NCI-H2227 (cell line): Measurements from ENCODE around the gene TANC1.

Source experiments
- DNase-seq: peaks from one replicate; lab custom pipeline; 2025; ENCODE audit not compliant: unreplicated experiment; lab: John Stamatoyannopoulos, UW

Gene TANC1

DNA sequence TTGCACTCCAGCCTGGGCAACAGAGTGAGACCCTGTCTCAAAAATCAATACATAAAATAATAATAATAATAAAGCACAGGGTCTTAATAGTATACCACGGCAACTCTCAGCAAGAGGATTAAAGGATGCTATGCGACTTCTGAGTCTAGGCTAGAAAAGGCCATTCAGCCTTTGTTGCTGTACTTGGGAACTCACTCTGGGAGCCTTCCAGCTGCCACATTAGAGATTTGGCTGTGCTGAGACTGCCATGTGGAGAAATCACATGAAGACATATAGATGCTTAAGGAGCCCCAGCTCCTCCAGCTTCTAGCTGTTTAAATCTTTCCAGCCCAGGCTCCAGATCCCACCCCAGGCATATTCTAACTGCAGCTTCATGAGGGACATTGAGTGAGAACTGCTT, 8.2 kb upstream of the TANC1 start:
- DNase-seq, result no peak

DNA sequence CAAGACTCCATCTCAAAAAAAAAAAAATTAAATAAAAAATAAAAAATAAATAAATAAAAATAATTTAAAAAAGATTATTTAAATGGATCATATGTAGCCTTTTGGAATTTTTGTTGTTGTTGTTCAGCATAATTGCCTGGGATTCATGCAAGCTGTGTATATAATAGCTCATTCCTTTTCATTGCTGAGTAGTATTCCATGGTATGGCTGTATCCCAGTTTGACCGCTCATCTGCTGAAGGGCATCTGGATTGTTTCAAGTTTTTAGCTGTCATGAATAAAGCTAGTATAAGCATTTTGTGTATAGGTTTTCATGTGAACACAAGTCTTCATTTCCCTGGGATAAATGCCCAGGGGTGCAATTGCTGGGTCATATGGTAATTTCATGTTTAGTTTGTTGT, 6.4 kb upstream of the TANC1 start:
- DNase-seq, result no peak

DNA sequence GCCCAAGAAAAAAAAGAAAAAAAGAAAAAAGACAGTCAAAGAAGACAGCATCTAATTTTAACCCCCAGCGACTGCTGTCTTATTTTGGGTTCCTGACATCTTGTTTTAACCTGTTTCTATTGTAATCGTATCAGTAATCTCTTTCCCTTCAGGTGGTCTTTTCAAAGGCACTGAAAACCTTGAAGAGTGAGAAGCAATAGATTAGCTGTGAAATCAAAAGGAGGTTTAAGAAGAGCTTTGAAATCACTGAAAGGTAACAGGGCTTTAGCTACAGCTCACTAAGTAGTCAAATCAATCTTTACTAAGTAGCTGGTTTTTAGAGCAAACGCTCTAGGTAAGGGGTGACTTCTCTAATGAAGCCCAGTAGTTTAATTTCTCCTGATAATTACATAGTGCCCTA, 5.4 kb upstream of the TANC1 start:
- DNase-seq, result no peak

DNA sequence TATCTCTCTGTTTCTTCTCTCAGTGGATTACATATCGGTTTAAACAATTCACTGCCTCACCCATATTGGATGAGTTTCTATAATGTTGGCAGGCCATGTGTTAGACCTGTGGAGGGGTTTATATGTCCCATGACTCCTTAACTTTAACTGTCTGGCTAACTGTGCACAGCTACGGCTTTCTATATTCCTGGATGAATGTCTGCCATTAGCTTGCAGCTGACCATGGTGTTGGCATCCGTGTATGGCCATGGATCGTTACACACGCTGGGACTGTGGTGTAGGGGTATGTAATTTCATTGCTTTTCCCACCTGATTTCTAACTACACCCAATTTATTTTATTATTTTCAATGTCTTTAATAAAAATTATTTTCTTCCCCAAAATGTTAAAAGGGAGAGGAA, 3.3 kb upstream of the TANC1 start:
- no peak for DNase-seq

DNA sequence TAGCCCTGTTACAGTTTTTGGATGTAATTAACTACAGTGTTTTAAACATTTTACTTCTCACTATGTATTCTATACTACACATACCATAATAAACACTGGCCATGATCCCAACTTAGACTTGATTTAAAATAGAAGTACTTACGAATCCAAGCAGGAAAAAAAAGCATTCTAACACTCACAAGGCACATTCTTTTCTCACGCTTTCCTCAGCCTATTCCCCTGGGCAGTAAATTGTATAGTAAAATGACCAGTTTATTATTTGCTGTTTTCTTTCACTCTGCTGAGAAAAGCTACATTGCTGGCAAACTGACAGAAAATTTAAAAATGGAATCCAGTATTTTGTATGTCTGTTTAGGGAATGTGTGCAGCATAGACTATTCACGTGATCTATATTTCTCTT, 2.8 kb upstream of the TANC1 start:
- DNase-seq, result no peak

DNA sequence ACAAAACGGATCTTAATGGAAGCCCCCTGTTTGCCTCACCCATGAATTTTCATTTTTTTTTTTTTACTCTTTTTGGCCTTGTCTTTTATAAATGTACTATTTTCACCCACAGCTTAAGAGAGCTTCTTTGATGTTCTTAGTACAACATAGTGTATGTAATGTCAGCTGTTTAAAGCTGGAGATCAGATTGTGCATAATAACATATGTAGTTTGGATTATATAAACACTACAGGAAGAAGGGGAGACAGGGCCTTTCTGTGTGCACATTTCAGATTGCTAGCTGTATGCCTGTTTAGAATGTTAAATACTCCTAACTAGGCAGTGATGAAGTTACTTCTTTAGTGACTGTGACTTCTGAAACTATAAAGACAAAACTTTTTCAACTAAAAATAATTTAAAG, 2.1 kb upstream of the TANC1 start:
- no peak for DNase-seq

DNA sequence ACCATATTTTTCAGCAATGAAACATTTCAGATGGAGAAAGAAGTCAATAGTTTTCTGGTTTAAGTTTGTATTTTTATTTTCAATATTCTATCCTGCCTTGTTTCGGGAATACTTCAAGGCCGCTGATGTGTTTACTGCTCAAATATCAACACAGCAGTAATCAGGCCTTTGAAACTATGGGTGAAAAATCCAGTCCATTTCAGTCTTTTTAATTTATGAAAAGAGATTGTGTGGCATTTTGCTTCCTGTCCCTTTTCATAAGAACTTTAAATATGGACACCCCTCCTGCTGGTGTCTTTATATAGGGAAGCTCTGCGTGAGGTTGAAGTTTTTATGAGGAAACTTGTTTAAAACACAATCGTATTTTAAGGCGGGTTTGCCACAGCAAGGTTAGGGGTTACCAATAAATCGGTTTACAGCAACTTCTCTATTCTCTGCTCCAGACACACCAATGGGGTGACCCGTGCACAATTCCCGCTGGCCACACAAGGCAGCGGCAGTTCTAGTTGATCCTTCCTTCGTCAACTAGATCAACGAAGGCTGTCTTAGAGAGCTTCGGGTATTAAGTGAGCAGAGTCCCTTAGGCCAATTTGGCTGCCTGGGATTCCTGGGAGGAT, 1.2 kb upstream of the TANC1 start:
- DNase-seq, result no peak

DNA sequence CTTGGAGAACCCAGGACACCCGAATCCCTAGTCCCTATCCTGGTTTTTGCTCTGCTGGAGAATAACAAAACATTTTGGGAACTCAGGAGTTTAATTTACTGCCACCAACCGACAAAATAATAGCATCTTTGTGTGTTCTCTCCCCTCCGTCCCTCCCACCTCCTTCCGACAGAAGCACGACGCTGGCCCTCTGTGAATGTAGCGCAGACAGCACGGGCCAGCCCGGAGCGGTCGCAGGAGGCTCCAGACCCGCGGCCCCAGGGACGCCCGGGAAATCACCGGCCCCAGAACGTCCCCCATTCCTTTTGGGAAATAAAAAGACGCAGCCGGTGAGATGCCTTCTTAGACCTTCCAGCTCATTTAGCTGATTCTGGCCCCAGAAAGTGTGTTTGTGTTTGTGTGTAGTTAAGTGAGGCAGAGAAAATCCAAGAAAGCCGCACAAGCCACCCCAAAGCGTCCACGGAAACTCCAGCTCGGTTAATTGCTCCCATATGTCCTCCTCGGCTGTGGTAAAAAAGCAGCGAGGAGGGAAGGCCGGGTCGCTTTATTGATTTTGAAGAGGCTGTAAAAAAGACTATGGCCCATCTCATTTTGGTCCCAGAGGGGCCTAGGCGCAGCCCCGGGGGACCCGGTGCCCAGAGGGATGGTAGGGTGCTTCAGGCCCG, 577 bp upstream of the TANC1 start:
- peak; percentile 70 for DNase-seq

DNA sequence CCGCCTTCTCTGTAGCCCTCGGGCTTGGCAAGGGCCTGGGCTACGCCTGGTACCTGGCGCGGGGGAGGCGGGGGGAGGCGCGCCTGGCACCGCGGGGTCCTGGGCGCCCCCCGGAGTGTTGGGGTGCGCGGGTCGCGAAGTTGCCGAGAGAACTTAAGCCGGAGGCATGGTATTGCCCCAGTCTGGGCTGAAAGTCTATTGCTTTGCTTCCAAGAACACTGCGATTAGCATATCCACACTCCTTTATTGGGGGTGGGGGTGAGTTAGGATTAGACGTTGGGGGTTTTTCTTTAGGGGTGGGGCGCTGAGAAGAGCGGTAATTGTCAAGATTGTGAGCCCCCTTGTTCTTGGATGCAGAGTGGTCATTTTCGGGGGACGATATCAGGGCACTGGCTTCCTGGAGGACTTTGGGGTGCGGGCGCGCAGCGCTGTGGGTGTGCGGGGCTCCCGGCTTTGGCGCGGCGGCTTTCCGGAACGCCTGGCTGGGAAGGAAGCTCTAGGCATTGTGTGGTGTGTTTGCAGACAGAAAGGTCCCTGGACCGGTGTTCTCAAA, 798 bp downstream of the TANC1 start:
- DNase-seq, result no peak

DNA sequence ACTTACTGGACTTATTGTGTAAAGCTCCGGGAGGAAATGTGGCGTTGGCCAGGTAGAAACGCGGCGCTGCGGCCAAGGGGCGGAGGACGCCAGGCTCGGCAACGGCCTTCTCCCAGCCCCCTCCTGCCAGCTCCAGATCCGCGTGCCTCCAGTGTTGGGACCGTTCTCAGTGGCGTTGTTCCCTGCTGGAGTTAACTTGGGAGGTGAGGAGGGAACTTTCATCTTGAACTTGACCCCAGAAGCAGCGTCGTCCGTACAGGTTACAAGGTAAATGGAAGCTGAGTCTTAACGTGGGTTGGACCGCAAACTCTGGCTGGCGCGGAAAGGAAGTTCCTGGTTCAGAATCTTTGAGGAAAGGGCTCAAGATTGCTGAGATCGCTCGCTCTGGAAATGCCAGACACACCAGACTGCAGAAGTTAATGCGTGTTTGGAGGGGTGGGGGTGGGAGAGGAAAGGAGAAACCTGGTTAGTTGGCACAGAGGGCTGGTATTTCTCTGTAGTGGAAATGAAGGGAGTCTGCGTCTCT, 1.3 kb downstream of the TANC1 start:
- peak; percentile 38 for DNase-seq

DNA sequence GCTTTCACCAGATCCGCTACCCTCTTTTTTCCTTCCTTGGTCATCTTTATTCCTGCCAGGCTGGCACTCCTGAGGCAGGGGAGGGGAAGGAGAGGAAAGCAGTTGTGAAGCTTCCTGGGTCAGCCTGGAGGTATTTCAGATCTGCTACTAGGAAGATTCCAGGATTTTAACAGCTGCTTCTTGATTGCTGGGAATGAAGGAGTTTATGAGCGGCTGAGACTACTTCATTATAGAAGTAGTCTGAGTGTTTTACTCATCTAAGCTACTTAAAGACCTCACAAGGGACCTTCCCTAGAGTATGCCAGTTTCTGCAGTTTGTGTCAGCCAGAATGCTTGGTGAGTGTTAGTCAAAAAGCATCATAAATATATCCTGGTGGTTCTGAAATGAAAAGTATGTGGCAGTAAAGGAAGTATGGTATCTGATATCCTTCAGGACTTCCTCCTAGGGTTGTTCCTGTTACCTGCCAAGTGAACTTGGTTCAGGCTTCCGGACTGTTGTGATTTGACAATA, 1.9 kb downstream of the TANC1 start:
- DNase-seq, result no peak

DNA sequence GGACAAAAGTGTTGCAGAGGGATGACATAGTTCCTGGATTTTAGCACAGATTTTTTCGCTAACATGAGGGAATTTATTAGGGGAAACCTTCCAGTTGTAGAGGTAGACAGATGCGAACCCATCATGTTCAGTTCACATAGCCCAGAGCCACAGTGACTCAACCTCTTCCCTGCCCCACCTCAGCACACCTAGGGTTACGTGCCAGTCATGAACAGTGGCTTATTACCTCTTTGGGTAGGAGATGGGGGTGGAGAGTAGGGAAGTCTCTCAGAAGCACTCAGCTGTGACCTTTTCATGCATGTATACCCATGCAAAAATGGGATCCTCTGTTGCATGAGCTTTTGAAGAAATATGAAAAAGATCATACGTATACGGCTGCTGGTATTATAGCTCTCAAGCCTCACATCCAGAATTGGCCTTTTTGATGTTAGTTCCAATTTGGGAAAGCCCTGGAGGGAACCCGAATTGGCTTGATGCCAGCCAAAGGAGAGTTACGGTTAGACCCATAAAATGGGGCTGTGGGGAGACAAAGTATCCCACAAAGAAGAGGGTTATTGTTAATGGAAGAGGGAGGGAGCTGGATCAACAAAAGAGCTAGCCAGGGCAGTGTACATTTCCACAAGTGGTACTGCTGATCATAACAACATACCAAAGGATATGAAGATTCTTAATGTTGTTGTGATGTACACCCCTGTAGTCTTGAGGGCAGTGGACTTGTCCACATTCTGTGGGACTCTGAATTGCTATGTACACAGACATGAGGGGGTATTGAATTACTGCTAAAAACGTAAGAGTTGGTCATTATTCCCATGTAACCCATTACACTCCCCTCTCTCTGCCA, 4.9 kb downstream of the TANC1 start:
- peak; percentile 66 for DNase-seq

DNA sequence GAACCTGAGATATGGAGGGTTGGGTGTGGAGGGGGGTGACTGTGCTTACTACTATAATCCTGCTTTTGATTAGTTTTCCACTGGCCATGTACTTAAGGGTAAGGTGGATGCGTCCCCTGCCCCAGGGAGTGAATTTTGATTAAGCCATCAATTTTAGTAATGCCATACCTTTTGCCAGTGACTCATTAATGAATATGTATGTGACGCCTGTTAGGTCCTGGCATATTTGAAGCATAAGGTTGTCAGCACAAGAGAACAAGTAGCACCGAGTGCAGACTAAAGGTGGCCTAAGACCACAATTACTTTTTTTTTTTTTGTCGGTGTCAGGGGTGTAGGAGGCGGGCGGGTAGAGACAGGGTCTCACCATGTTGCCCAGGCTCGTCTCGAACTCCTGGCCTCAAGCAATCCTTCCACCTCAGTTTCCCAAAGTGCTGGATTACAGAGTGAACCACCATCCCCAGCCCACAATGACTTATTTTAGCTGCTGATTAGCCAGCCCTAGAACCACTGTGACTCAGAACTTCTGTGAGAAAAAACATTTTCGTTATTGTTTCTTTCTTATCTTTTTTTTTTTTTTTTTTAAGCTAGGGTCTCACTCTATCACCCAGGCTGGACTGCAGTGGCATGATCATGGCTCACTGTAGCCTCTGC, 7.0 kb downstream of the TANC1 start:
- no peak for DNase-seq

DNA sequence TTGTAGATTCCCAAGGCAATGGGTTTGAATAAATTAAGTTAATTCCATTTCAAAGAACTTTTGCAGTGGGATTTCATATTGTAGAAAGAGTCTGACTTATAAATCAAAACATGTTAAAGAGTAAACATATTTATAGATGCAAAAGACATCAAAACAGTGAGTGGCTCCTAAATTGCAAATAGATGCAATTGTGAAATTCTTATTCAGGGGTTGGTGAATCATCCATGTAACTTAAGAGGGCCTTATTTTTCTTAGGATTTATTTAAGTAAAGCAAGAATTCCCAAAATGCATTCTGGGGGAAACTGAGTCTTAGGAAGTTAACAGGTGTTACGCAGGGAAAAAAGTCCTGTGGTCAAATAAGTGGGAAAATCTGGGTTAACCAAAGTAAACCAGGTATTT, 11.3 kb downstream of the TANC1 start:
- no peak for DNase-seq

DNA sequence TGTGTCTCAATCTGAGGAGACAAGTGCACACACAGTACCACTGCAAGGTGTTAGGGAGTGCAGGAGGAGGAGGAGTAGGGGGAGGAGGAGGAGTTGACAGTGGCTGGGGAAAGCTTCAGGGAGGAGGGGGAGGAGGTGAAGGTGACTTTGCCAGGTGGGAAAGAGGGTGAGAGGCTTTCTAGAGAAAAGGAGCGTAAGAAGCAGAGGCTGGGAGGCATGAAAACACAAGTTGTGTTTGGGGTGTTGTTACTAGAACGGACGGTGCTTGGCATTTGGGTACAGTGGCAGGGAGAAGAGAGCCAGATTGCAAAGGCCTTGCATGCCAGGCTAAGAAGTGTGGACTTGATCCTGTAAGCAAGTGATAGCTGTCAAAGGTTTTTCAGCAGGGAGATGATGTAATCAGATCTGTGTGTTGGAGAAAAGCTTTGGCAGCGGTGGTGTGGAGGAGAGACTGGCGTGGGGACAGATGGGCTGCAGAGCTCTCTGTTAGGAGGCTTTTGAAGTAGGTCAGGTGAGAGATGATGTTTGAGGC, 16.2 kb downstream of the TANC1 start:
- DNase-seq, result no peak

DNA sequence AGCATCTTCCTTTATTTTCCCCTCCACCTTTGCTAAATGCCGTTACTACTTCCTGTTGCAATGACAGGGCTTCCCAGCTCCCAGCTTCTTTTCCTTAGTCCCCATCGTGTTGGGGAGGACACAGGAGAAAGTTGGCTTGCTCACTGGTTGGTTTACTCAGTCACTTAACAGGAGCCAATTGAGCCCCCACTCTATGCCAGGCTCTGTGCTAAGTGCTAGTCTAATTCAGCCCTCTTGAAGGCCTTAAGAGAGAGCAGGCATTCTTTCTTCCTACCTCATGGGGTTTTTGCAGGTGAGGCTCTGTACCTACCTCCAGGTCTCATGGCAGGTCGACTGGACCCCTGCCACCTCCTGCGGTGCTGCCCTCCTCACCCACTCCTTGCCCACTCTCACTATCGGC, 20.1 kb downstream of the TANC1 start:
- no peak for DNase-seq

DNA sequence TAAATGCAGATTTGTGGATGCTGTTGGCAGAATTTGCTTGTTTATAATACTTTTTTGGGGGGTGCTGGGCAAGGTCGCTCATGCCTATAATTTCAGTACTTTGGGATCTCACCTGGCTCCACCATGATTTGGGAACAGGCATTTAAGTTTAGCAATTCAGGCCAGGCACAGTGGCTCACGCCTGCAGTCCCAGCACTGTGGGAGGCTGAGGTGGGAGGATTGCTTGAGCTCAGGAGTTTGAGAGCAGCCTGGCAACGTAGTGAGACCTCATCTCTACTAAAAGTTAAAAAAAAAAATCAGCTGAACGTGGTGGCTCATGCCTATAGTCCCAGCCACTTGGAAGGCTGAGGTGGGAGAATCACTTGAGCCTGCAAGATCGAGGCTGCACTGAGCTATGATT, 20.7 kb downstream of the TANC1 start:
- DNase-seq, result no peak

DNA sequence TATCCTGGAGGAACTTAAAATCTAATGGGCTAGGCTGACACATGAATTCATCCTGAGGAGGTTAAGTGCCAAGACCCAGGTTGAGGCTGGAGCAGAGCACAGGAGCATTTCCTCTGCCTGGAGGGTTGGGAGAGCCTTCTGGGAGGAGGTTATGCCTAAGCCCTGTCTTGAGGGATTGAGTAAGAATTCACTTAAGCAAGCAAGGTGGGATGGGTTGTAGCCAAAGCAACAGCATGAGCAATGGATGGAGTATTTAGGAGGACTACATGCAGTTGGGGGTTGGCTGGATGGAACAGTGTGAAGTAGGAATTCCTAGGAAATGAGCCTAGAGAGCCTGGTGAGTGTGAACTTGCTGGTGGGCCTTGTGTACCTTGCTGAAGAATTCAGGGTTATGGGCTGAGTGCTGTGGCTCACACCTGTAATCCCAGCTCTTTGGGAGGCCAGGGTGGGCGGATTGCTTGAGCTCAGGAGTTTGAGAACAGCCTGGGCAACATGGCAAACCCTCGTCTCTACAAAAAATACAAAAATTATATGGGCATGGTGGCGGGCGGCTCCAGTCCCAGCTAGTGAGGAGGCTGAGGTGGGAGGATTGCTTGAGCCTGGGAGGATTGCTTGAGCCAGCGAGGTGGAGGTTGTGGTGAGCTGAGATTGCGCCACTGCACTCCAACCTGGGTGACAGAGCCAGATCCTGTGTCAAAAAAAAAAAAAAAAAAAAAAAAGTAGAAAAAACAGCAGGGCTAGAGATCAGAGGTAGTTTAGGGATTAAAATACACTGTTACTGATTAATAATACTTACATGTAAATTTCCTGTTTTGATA, 22.2 kb downstream of the TANC1 start:
- no peak for DNase-seq

DNA sequence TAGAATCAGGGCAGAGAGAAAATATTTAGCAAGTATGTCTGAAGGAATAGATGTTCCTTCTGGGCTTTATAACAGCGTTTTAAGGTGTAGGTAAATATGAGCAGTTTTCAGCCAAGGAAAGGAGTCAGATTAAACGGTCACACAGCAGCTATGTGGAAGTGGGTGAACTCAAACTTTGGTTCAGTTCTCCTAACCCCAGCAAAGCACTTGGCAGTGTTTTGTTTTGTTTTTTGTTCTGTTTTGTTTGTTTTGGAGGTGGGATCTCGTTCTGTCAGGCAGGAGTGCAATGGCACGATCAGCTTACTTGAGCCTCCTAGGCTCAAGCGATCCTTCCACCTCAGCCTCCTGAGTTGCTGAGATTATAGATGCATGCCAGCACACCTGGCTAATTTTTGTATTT, 24.6 kb downstream of the TANC1 start:
- no peak for DNase-seq
